ENCODE data around the gene ADPRHL1. TPM values are rescaled to one million over a fixed set of nuclear protein-coding genes. Genes with fewer than 3 reads are reported as not detected.

ADPRHL1 gene
- total and polyA plus RNA-seq, 4 donors = 0.28 to 0.67 (median 0.55) TPM

DNA sequence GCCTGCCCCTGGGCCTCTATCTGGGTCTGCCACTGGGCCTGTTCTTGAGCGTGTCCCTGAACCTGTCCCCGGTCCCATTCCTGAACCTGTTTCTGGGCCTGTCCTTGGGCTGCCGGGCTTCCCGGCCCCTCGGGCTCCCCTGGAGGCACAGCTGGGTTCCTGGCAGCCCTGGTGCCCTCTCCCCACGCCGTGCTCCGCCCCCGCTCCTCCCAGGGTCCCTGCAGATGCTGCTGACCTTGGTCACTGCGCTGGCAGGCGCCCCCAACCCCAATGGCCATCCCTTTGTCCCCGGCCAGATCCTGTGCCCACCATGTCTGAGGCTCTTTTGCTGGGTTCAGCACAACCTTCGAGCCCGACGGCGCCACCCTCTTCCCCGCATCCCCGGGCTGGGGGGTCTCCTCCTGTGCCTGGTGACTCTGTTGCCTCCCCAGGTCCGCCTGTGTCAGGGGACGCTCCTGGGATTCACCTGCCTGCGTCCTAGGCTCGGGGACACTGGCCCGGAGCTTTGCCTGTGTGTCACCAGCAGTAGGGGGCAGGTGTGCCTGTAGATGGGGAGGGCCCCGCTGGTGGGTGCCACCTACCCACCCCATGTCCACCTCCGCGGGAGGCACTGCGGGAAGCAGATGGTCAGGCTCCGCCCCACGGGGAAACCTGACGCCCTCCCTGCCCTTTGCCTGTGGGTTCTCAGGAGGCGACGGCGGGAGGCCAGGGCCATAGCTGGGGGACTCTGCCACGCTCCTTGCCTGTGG is 48.4 kb downstream of the ADPRHL1 start (continued):
- TF ChIP-seq HNF4G (IDR thresholded peaks at IDR 0.05) (no peak), ATF3 (IDR thresholded peaks at IDR 0.05) (no peak), ZBTB33 (IDR thresholded peaks at IDR 0.05) (no peak)

DNA sequence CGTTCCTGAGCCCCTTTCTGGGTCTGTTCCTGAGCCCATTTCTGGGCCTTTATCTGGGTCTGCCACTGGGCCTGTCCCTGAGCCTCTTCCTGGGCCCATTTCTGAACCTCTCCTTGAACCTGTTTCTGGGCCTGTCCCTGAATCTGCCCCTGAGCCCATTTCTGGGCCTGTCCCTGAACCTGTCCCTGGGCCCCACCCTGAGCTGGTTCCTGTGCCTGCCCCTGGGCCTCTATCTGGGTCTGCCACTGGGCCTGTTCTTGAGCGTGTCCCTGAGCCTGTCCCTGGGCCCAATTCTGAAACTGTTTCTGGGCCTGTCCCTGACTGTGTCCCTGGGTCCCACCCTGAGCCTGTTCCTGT is 48.9 kb downstream of the ADPRHL1 start:
- Histone ChIP-seq H3K4me3 (ENCODE audit: low read depth in 1 of 3, low read length in 3 of 3) (no peak overlapping the region), H3K36me3 (ENCODE audit: control insufficient read depth in 4 of 4, insufficient read depth in 3 of 4, low read depth in 1 of 4, low read length in 3 of 4) (no peaks in the 10 kb centered on the region), H3K4me1 (ENCODE audit: control insufficient read depth in 4 of 4, insufficient read depth in 4 of 4, low read length in 3 of 4) (no peaks in the 10 kb centered on the region), H3K9me3 (ENCODE audit: control insufficient read depth in 4 of 4, low read length in 3 of 4) (no peaks in the 10 kb centered on the region), H3K27ac (ENCODE audit: low read depth in 1 of 2, low read length in 2 of 2) (no peak overlapping the region), H3K9ac (ENCODE audit: low read depth in 1 of 2, low read length in 2 of 2) (no peak overlapping the region), H3K27me3 (ENCODE audit: control insufficient read depth in 4 of 4, insufficient read depth in 4 of 4, low read length in 3 of 4) (no peaks in the 10 kb centered on the region)
- TF ChIP-seq, protein P1, sequence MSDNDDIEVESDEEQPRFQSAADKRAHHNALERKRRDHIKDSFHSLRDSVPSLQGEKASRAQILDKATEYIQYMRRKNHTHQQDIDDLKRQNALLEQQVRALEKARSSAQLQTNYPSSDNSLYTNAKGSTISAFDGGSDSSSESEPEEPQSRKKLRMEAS (IDR thresholded peaks at IDR 0.05) = no peak
- no peak for TF ChIP-seq FOXA1 (IDR thresholded peaks at IDR 0.05)
- no peak for TF ChIP-seq REST (IDR thresholded peaks at IDR 0.05)
- TF ChIP-seq CTCF (IDR thresholded peaks at IDR 0.05; ENCODE audit: low read depth, low read length, missing input control) = no peak
- no peak for TF ChIP-seq EGR1 (IDR thresholded peaks at IDR 0.05; ENCODE audit: low read depth in 2 of 2)
- no peak for TF ChIP-seq FOXA2 (IDR thresholded peaks at IDR 0.05)
- TF ChIP-seq JUND (IDR thresholded peaks at IDR 0.05) = no peak
- TF ChIP-seq RAD21 (IDR thresholded peaks at IDR 0.05) = no peak
- TF ChIP-seq TAF1 (conservative IDR thresholded peaks at IDR 0.05) = no peak
- DNase-seq (ENCODE audit: low spot score) = no peak
- 94% methylated on average over 2 of the region's 2 CpGs for WGBS
